ENCODE data around the gene SCEL. TPM values are rescaled to one million over a fixed set of nuclear protein-coding genes. Genes with fewer than 3 reads are reported as not detected.

The SCEL gene
- total and polyA plus RNA-seq, 7 donors = 0.04 TPM; not detected in 5

DNA sequence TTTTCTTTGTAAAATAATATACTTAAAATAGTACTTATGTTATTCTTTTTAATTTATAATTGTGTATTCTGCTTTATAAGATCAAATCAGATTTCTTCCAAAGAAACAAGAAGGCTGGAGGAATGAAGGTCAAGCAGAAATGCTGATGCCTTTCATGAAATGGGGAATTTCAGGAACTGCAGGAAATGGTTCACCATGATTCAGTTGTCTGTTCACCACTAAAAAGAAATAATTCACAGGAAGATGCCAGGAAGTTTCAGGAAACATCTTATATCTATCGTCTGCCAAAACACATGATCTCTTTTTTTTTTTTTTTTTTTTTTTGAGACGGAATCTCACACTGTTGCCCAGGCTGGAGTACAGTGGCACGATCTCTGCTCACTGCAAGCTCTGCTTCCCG lies 15.7 kb upstream of the SCEL start:
- DNase-seq = no peak
- Histone ChIP-seq H3K4me3 (no peak overlapping the region), H3K9me3 (no peaks in the 10 kb centered on the region), H3K36me3 (ENCODE audit: insufficient read depth in 1 of 2, low read depth in 1 of 2) (no peaks in the 10 kb centered on the region), H3K27me3 (ENCODE audit: insufficient read depth in 3 of 3, low read length in 2 of 3) (no peaks in the 10 kb centered on the region), H3K27ac (no peak overlapping the region), H3K4me1 (no peaks in the 10 kb centered on the region)
- WGBS, 3 donors = 72 to 76% (median 74%) methylated on average over 4 of the region's 4 CpGs
- intact Hi-C loops (cut with DNase I) = no loop called here
- TF ChIP-seq, protein P1, sequence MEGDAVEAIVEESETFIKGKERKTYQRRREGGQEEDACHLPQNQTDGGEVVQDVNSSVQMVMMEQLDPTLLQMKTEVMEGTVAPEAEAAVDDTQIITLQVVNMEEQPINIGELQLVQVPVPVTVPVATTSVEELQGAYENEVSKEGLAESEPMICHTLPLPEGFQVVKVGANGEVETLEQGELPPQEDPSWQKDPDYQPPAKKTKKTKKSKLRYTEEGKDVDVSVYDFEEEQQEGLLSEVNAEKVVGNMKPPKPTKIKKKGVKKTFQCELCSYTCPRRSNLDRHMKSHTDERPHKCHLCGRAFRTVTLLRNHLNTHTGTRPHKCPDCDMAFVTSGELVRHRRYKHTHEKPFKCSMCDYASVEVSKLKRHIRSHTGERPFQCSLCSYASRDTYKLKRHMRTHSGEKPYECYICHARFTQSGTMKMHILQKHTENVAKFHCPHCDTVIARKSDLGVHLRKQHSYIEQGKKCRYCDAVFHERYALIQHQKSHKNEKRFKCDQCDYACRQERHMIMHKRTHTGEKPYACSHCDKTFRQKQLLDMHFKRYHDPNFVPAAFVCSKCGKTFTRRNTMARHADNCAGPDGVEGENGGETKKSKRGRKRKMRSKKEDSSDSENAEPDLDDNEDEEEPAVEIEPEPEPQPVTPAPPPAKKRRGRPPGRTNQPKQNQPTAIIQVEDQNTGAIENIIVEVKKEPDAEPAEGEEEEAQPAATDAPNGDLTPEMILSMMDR (IDR thresholded peaks at IDR 0.05) = no peak
- no peak for ATAC-seq

DNA sequence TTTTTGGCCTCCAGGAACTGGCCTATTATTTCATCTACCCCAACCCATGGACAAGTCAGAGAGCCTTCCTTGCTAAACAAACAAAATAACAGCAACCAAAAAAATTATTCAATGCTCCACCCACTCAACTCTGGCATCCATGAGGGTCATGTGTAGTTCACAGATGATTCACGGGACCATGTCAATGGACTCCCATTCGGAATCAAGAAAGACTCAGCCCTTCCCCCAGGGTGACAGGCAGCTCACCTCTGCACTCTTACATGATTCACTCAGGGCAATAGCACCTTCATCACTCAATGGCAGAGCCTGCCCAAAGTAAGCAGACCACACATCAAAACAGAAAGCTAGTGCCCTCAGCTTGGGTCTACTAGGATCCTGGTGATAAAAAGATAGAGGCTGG lies 14.3 kb upstream of the SCEL start:
- WGBS, 3 donors = 45 to 71% (median 54%) methylated on average over 2 of the region's 2 CpGs
- TF ChIP-seq, protein P1 (IDR thresholded peaks at IDR 0.05) = no peak
- DNase-seq (no peak), ATAC-seq (no peak)
- H3K36me3 ChIP-seq (ENCODE audit: insufficient read depth in 1 of 2, low read depth in 1 of 2) = no peaks in the 10 kb centered on the region
- no peak overlapping the region for H3K27ac ChIP-seq
- no peaks in the 10 kb centered on the region for H3K27me3 ChIP-seq (ENCODE audit: insufficient read depth in 3 of 3, low read length in 2 of 3)
- H3K4me3 ChIP-seq = no peak overlapping the region
- no peaks in the 10 kb centered on the region for H3K4me1 ChIP-seq
- intact Hi-C loops (cut with DNase I) = no loop called here
- H3K9me3 ChIP-seq = no peaks in the 10 kb centered on the region

DNA sequence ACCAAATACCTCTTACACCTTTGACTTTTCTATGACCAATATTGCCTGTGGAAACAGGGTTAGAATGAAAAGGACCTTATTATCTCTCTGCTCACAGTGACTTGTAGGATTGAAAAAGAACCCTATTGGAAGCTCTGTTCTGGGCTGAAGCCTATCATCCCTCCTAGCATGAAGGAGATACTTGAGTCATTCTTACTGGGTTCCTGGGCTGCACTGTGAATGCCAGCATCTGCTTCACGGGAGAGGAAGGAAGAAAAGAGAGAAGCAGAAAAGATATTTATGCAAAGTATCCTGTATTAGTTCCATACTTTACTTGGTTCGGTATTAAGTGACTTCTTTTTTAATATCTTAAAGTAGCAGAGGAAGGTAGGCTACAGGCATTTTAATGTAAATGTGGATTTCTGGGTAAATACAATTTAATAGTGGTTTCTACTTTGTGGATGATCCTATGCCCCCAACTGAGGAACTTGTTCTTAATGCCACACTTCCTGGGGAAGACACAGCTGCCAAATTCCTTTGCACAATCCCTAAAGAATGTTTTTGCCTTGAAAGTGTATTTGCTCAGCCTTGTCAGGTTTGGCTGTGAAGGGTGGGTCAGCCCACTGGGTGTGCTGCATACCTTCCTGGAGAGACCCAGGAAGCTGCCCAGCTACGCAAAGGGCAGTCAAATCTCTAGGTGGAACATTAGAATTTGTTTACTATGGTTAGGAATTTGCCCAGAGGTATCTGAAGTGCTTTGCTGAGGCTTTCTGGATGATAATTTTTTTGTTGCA lies 13.7 kb upstream of the SCEL start:
- Histone ChIP-seq H3K9me3 (no peaks in the 10 kb centered on the region), H3K4me3 (no peak overlapping the region), H3K27me3 (ENCODE audit: insufficient read depth in 3 of 3, low read length in 2 of 3) (no peaks in the 10 kb centered on the region), H3K27ac (no peak overlapping the region), H3K36me3 (ENCODE audit: insufficient read depth in 1 of 2, low read depth in 1 of 2) (no peaks in the 10 kb centered on the region), H3K4me1 (no peaks in the 10 kb centered on the region)
- intact Hi-C loops (cut with DNase I) = no loop called here
- ATAC-seq (no peak), DNase-seq (no peak)
- TF ChIP-seq, protein P1 (IDR thresholded peaks at IDR 0.05) = no peak
- WGBS, 3 donors = 42 to 59% (median 45%) methylated on average over 3 of the region's 3 CpGs

DNA sequence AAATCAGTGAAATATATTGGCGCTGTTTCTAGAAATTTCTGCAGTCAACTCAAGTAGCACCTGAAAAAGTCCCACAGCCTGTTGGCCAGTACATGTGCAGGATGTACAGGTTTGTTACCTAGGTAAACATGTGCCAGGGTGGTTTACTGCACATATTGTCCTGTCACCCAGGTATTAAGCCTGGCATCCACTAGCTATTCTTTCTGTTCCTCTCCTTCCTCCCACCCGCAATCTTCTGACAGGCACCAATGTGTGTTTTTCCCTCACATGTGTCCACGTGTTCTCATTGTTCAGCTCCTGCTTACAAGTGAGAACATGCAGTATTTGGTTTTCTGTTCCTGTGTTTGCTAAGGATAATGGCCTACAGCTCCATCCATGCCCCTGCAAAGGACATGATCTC lies 13.1 kb upstream of the SCEL start:
- TF ChIP-seq, protein P1 (IDR thresholded peaks at IDR 0.05) = no peak
- Histone ChIP-seq H3K27ac (no peak overlapping the region), H3K9me3 (no peaks in the 10 kb centered on the region), H3K4me1 (no peaks in the 10 kb centered on the region), H3K4me3 (no peak overlapping the region), H3K27me3 (ENCODE audit: insufficient read depth in 3 of 3, low read length in 2 of 3) (no peaks in the 10 kb centered on the region), H3K36me3 (ENCODE audit: insufficient read depth in 1 of 2, low read depth in 1 of 2) (no peaks in the 10 kb centered on the region)
- intact Hi-C loops (cut with DNase I) = no loop called here
- no peak for ATAC-seq
- 92 to 97% (median 95%) methylated on average over 3 of the region's 3 CpGs for WGBS, 3 donors
- no peak for DNase-seq

DNA sequence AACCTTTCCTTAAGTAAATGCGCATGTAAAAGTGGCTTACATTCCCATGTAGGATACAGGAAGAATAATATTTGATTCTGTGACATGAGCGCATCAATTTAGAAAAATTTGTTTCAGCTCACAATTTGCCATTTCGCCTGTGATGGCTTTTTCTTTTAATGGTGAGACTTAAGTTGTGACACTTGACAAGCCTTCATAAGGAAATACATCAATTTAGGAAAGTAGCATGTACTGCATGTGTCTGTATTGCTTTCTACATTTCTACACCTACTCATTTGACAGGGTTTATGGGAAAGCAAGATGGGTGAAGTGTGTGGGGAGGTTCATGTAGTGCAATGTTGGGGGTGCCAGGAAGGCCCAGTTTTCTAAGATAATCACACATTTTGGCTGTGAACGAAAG lies 12.1 kb upstream of the SCEL start:
- no peak for DNase-seq
- intact Hi-C loops (cut with DNase I) = no loop called here
- no peaks in the 10 kb centered on the region for H3K9me3 ChIP-seq
- no peaks in the 10 kb centered on the region for H3K36me3 ChIP-seq (ENCODE audit: insufficient read depth in 1 of 2, low read depth in 1 of 2)
- H3K4me3 ChIP-seq = no peak overlapping the region
- no peaks in the 10 kb centered on the region for H3K27me3 ChIP-seq (ENCODE audit: insufficient read depth in 3 of 3, low read length in 2 of 3)
- no peak for ATAC-seq
- 94 to 95% (median 95%) methylated on average over 4 of the region's 4 CpGs for WGBS, 3 donors
- no peak overlapping the region for H3K27ac ChIP-seq
- H3K4me1 ChIP-seq = no peaks in the 10 kb centered on the region
- TF ChIP-seq, protein P1 (IDR thresholded peaks at IDR 0.05) = no peak
